Astrocyte of the cerebellum (primary cell): ENCODE data around the gene TAF4B.
"Not testable (repeated sequence)": the region's sequence is repeated elsewhere in the genome, so short reads cannot be mapped to it uniquely, and the experiment has no call there.

ENCODE experiments used
- DNase-seq: peaks from one replicate; pipeline ENCODE4 v3.0.0-alpha.2; 2011; ENCODE audit warnings: low read depth
- H3K4me3 ChIP-seq: 2 replicates; pipeline ENCODE4 v1.5.1; 2011; ENCODE audit warnings: mild to moderate bottlenecking, low read depth, low read length, moderate library complexity
- in situ Hi-C: cut with HindIII; loops from 2 replicates; pipeline ENCODE4 v1.10.0; 2017; ENCODE audit warnings: low sequenced_read_pairs
- TF ChIP-seq, protein P1 (sequence below): IDR thresholded peaks from 2 replicates; pipeline ENCODE4 v1.5.1; 2012; ENCODE audit warnings: low read length, low read depth, moderate library complexity, mild to moderate bottlenecking; ENCODE audit errors: missing control alignments

The TAF4B gene

DNA sequence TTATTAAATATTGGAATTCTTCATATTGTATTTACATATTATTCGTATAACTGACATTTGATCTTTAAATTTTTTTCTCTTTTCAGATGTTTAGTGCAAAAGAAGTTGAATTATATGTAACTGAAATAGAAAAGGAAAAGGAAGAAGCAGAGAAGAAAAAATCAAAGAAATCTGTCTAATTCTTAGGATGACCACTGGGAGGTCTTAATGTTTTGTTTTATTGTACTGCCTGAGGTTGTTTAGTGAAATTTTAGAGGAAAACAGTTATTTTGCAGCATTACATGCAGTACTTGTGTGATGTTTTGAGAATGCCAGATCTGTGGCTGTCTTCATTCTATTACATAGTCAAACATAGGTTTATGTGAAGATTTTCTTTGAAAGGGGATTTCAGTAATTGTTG lies 34.0 kb upstream of the TAF4B start:
- TF ChIP-seq, protein P1, sequence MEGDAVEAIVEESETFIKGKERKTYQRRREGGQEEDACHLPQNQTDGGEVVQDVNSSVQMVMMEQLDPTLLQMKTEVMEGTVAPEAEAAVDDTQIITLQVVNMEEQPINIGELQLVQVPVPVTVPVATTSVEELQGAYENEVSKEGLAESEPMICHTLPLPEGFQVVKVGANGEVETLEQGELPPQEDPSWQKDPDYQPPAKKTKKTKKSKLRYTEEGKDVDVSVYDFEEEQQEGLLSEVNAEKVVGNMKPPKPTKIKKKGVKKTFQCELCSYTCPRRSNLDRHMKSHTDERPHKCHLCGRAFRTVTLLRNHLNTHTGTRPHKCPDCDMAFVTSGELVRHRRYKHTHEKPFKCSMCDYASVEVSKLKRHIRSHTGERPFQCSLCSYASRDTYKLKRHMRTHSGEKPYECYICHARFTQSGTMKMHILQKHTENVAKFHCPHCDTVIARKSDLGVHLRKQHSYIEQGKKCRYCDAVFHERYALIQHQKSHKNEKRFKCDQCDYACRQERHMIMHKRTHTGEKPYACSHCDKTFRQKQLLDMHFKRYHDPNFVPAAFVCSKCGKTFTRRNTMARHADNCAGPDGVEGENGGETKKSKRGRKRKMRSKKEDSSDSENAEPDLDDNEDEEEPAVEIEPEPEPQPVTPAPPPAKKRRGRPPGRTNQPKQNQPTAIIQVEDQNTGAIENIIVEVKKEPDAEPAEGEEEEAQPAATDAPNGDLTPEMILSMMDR = no peak
- in situ Hi-C loops = no loop called here
- DNase-seq = no peak
- no peak overlapping the region for H3K4me3 ChIP-seq

DNA sequence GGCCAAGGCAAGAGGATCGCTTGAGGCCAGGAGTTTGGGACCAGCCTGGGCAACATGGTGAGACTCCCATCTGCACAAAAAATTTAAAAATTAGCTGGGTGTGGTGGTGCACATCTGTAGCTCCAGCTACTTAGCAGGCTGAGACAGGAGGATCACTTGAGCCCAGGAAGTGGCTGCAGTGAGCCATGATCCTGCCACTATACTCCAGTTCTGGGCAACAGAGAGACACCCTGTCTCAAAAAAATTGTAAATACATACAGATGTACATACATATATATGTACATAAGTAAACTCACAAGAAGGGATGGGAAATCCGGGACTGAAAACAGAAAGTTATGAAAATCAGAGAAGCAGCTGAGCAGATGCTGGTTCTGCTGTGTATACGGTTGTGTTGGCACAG lies 29.6 kb upstream of the TAF4B start:
- H3K4me3 ChIP-seq = no peak overlapping the region
- TF ChIP-seq, protein P1 = no peak
- no peak for DNase-seq
- in situ Hi-C loops = no loop called here

DNA sequence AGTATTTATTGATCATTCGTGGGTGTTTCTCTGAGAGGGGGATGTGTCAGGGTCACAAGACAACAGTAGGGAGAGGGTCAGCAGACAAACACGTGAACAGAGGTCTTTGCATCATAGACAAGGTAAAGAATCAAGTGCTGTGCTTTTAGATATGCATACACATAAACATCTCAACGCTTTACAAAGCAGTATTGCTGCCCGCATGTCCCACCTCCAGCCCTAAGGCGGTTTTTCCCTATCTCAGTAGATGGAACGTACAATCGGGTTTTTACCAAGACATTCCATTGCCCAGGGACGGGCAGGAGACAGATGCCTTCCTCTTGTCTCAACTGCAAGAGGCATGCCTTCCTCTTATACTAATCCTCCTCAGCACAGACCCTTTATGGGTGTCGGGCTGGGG lies 24.2 kb upstream of the TAF4B start:
- in situ Hi-C loops, H3K4me3 ChIP-seq, DNase-seq: not testable (repeated sequence)

DNA sequence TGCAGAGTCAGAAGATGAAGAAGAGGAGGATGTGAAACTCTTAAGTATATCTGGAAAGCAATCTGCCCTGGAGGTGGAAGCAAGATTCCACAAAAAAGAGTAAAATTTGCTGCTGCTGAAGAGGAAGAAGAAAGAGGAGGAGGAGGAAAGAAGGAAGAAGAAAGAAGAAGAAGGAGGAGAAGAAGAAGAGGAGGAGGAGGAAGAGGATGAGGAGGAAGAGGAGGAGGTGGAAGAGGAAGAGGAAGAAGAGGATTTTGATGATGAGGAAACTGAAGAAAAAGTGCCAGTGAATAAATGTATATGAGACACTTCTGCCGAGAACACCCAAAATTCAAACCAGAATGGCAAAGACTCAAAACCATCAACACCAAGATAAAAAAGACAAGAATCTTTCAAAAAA lies 20.9 kb upstream of the TAF4B start:
- no peak overlapping the region for H3K4me3 ChIP-seq
- TF ChIP-seq, protein P1 = no peak
- no peak for DNase-seq
- in situ Hi-C loops = no loop called here

DNA sequence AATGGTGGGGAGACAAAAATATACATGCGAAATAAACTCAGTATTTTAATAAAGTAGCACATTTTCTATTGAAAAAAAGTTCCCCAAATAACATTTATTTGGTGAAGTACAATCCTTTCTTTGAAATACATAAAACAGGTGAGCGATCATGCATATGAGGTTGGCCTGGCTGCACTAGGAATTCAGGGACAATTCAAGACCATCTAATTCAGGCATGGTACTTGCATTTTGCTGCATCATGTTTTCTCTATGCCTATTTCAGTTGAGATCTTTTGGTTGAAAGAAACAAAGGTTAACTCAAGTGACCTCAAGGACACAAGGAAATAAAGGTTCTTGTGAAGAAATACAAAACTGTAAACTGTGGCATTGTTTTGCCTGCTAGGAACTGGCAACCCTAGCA lies 19.8 kb upstream of the TAF4B start:
- no peak overlapping the region for H3K4me3 ChIP-seq
- DNase-seq = no peak
- TF ChIP-seq, protein P1 = no peak
- in situ Hi-C loops = no loop called here

DNA sequence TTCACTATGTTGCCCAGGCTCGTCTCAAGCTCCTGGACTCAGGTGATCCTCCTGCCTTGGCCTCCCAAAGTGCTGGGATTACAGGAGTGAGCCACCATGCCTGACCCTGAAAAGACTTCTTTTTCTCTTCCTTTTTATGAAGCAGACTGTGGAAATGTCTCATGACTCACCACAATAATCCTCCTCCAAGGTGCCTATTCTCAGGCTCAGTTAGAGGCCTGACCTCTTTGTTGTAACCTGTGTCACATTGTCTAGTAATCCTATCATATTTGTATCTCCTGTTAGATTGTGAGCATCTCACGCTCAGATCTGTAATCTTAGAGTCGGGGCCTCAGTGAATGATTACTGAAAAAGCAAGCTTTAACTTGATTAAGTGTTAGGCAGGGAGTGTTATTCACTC lies 18.3 kb upstream of the TAF4B start:
- no peak overlapping the region for H3K4me3 ChIP-seq
- TF ChIP-seq, protein P1 = no peak
- DNase-seq = no peak
- in situ Hi-C loops = no loop called here

DNA sequence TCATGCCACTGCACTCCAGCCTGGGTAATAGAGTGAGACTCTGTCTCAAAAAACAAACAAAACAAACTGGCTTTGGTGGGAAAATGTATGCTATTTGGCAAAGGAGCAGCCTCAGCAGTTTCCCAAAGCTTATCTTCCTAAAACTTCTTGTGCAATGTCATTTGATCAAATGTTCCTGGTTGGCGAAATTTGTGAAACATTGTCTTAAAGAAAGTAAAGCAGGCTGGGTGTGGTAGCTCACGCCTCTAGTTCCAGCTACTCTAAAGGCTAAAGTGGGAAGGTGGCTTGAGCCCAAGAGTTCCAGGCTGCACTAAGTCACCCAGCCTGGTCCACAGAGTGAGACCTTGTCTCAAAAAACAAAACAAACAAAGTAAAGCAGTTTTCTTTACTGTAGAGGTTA lies 17.3 kb upstream of the TAF4B start:
- in situ Hi-C loops = no loop called here
- TF ChIP-seq, protein P1 = no peak
- H3K4me3 ChIP-seq = no peak overlapping the region
- no peak for DNase-seq
